Mucosa of descending colon (tissue), 3 donors: ENCODE measurements around the gene DAP. TPM values are rescaled to one million over a fixed set of nuclear protein-coding genes. Genes with fewer than 3 reads are reported as not detected.

ENCODE experiments used
- ATAC-seq: fragments of 200-7000 bp; cut with Tn5 transposase; one replicate; pipeline ENCODE4 v1.9.1; 2020; ENCODE audit warnings: mild to moderate bottlenecking, moderate library complexity
- DNase-seq, 3 donors: peaks; one replicate each; pipeline ENCODE4 v3.0.0-alpha.2; 2020
- H3K36me3 ChIP-seq: fragments of 200-600 bp; one replicate; pipeline ENCODE4 v1.8.0; 2021; ENCODE audit warnings: low read depth, mild to moderate bottlenecking
- H3K4me1 ChIP-seq: fragments of 200-600 bp; one replicate; pipeline ENCODE4 v1.8.0; 2021; ENCODE audit warnings: low read depth, mild to moderate bottlenecking
- H3K4me3 ChIP-seq: fragments of 200-600 bp; one replicate; pipeline ENCODE4 v1.8.0; 2021; ENCODE audit warnings: mild to moderate bottlenecking
- H3K9me3 ChIP-seq: fragments of 200-600 bp; one replicate; pipeline ENCODE4 v1.8.0; 2021; ENCODE audit warnings: mild to moderate bottlenecking
- CTCF ChIP-seq: fragments of 200-600 bp; IDR thresholded peaks from one replicate; pipeline ENCODE4 v1.8.0; 2022; ENCODE audit warnings: antibody characterized with exemption, mild to moderate bottlenecking
- intact Hi-C, 2 donors: fragments of 100-400 bp; cut with DNase I in 1 of 2; cut with micrococcal nuclease in 1 of 2; formaldehyde crosslinking; loops; one replicate each; pipeline versions ENCODE4 v1.11.0 to v1.11.1; 2022; cut with DNase I, micrococcal nuclease
- total RNA-seq, 3 donors: library from RNA; stranded (reverse); fragmentation: NEBNext Ultra II Directional in 2 of 3; extraction: Animal tissue kit (Norgen Biotek cat#: 25700) in 2 of 3; gene quantifications; one replicate each; pipeline versions ENCODE4 v1.2.1 to v1.2.4, GENCODE V29; 2021 to 2023
- donor health status: DM: no; HTN: no; CAD: no; lungs with moderate emphysema.
- donor health status: DM: no; HTN: no; CAD: no.
- donor health status: DM: no; HTN: yes; CAD: no.

Gene DAP
- total RNA-seq, 3 donors from 2014 or later: 63.7 to 125 (median 109) TPM

GRCh38 chr5:10691826-10692785, 68.9 kb downstream of the DAP start:
- Histone ChIP-seq H3K4me3 (no peak overlapping the region), H3K9me3 (no peaks in the 10 kb centered on the region), H3K36me3 (no peaks in the 10 kb centered on the region), H3K4me1 (no peaks in the 10 kb centered on the region)
- DNase-seq (no peak), ATAC-seq (no peak)
- intact Hi-C loops: no loop called here
- TF ChIP-seq CTCF: no peak

- Histone ChIP-seq H3K4me3 (no peak overlapping the region), H3K9me3 (no peaks in the 10 kb centered on the region), H3K4me1 (no peaks in the 10 kb centered on the region), H3K36me3 (no peaks in the 10 kb centered on the region)
- ATAC-seq (no peak), DNase-seq (no peak)
- no peak for TF ChIP-seq CTCF
- intact Hi-C loops: no loop called here
These were observed 70.3 kb downstream of the DAP start for GRCh38 chr5:10690460-10691440.

GRCh38 chr5:10689391-10690081, 71.5 kb downstream of the DAP start:
- DNase-seq: no peak
- Histone ChIP-seq H3K4me1 (no peaks in the 10 kb centered on the region), H3K9me3 (no peaks in the 10 kb centered on the region), H3K36me3 (no peaks in the 10 kb centered on the region), H3K4me3 (no peak overlapping the region)
- peak; percentile 22 for ATAC-seq
- intact Hi-C loops: no loop called here
- TF ChIP-seq CTCF: no peak

GRCh38 chr5:10688651-10689171, 72.3 kb downstream of the DAP start:
- H3K4me3 ChIP-seq: no peak overlapping the region
- H3K9me3 ChIP-seq: no peaks in the 10 kb centered on the region
- ATAC-seq (no peak), DNase-seq (no peak)
- H3K4me1 ChIP-seq: no peaks in the 10 kb centered on the region
- H3K36me3 ChIP-seq: no peaks in the 10 kb centered on the region
- intact Hi-C loops: no loop called here
- no peak for TF ChIP-seq CTCF

GRCh38 chr5:10686890-10687289, 74.1 kb downstream of the DAP start:
- Histone ChIP-seq H3K36me3 (no peaks in the 10 kb centered on the region), H3K4me1 (no peaks in the 10 kb centered on the region), H3K4me3 (no peak overlapping the region), H3K9me3 (no peaks in the 10 kb centered on the region)
- no peak for ATAC-seq
- no peak for DNase-seq
- intact Hi-C loops: no loop called here
- no peak for TF ChIP-seq CTCF
